ENCODE results near the gene EYA2.

DNA sequence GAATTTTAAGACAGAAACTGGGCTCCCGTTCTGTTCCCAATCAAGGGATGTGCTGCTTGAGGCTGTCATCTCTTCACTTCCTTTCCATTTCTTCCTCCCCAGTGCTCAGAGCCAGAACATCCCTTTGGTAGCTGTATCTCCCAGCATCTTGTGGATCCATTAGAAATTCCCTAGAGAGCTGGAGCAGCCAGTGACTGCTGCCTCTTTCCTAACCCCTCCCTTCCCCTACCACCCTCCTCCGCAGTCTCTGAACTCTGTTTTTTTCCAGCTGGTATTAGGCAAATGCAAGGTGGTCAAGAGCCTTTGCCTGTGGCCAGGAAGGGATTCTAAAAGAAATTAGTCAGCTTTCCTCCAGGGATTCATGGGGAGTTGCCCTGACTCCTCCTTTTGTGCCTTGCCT is 208.0 kb downstream of the EYA2 start:
- TF ChIP-seq CTCF (conservative IDR thresholded peaks at IDR 0.05) = no peak
- TF ChIP-seq ZFX (IDR thresholded peaks at IDR 0.05) = no peak

Measured in C4-2B (cell line).